Choroid plexus epithelial cell (primary cell): ENCODE data around the gene KIAA1217.
"Not testable (repeated sequence)": the region's sequence is repeated elsewhere in the genome, so short reads cannot be mapped to it uniquely, and the experiment has no call there.

Experiments used
- DNase-seq: peaks from one replicate; pipeline ENCODE4 v3.0.0-alpha.2; 2010; ENCODE audit warnings: low read depth
- H3K4me3 ChIP-seq: 2 replicates; pipeline ENCODE4 v1.5.1; 2011; ENCODE audit warnings: low read depth, mild to moderate bottlenecking, control low read depth, low read length, moderate library complexity
- TF ChIP-seq, protein P1 (sequence below): conservative IDR thresholded peaks from 2 replicates; pipeline ENCODE4 v1.5.1; 2011; ENCODE audit warnings: low read depth, mild to moderate bottlenecking, control low read depth, inconsistent platforms, low read length, moderate library complexity

KIAA1217 gene

GRCh38 chr10:24476913-24477701, 268.2 kb downstream of the KIAA1217 start:
- TF ChIP-seq, protein P1, sequence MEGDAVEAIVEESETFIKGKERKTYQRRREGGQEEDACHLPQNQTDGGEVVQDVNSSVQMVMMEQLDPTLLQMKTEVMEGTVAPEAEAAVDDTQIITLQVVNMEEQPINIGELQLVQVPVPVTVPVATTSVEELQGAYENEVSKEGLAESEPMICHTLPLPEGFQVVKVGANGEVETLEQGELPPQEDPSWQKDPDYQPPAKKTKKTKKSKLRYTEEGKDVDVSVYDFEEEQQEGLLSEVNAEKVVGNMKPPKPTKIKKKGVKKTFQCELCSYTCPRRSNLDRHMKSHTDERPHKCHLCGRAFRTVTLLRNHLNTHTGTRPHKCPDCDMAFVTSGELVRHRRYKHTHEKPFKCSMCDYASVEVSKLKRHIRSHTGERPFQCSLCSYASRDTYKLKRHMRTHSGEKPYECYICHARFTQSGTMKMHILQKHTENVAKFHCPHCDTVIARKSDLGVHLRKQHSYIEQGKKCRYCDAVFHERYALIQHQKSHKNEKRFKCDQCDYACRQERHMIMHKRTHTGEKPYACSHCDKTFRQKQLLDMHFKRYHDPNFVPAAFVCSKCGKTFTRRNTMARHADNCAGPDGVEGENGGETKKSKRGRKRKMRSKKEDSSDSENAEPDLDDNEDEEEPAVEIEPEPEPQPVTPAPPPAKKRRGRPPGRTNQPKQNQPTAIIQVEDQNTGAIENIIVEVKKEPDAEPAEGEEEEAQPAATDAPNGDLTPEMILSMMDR = no peak
- H3K4me3 ChIP-seq = no peak overlapping the region
- no peak for DNase-seq

DNA sequence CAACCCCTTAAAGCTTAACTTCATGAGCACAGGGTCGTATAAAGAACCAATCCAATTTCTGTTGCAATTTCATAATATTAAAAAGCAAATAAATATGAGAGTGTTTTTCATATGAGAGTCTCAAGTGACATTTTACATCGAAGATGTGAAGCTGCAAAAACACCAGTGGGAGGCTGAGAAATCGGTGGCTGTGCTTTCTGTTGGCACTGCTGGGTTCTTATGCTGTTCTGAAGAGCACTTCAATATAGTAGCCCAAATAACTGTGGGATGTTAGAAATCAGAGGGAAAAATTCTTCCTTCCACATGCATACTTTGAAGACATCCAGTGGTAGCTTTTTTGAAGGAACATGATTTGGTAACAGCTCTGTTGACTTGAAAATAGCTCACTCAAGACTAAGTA, 269.0 kb downstream of the KIAA1217 start:
- no peak overlapping the region for H3K4me3 ChIP-seq
- no peak for DNase-seq
- TF ChIP-seq, protein P1 = no peak

GRCh38 chr10:24479806-24480205, 270.9 kb downstream of the KIAA1217 start:
- DNase-seq = no peak
- TF ChIP-seq, protein P1 = no peak
- H3K4me3 ChIP-seq = no peak overlapping the region

DNA sequence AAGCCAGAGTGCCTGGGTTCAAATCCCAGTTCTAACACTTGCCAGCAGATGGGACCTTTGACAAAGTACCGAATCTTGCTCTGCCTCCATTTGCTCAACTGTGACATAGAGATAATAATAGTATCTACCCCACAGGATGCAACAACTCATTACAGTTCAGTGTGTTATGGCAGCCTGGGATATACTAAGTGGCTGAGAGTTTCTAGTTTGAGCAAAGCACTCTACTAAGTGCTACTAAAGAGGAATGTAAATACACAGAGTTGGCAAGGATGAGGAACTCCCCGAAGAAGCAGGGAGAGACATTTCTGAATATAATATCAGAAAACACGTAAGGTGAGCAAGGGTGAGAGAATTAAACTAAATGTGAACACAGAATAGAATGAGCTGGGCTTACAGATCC, 271.5 kb downstream of the KIAA1217 start:
- TF ChIP-seq, protein P1 = no peak
- H3K4me3 ChIP-seq = no peak overlapping the region
- DNase-seq = no peak

- DNase-seq = no peak
- no peak overlapping the region for H3K4me3 ChIP-seq
- TF ChIP-seq, protein P1 = no peak
Observed at GRCh38 chr10:24481241-24481640, 272.3 kb downstream of the KIAA1217 start.

- not testable (repeated sequence) for DNase-seq
Observed at GRCh38 chr10:24482713-24483112, 273.8 kb downstream of the KIAA1217 start.

DNA sequence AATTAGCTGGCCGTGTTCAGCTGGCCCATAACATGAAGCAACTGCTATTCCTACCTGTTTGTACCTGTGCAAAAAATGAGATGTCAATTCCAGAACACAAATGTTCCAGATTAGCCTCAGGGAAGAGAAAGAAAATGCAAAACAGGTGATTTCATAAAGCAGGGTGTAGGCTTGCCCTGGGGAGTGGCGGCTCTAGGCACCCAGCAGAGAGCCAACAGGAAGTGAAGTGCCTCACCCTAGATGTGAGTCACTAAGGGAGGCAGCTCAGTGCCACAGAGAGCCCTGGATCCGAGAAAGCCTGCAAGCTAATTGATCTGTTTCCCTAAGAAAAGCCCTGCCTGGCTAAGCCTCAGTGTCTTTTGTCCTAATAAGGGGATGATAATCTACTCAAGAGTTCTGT, 274.8 kb downstream of the KIAA1217 start:
- H3K4me3 ChIP-seq = no peak overlapping the region
- DNase-seq = peak; percentile 52
- TF ChIP-seq, protein P1 = no peak

More at GRCh38 chr10:24482713-24483112, 273.8 kb downstream of the KIAA1217 start:
- not testable (repeated sequence) for H3K4me3 ChIP-seq
